ENCODE data around the gene GUF1.

The GUF1 gene

GRCh38 chr4:44740201-44740600 is 62.0 kb downstream of the GUF1 start:
- no peak for DNase-seq
- Histone ChIP-seq H3K27me3 (peaks cover 0 to 5% of the 10 kb centered on the region in 2 donors), H3K9me3 (no peaks in the 10 kb centered on the region), H3K36me3 (no peaks in the 10 kb centered on the region), H3K4me3 (no peak overlapping the region), H3K27ac (no peak overlapping the region), H3K4me1 (no peaks in the 10 kb centered on the region)
- TF ChIP-seq CTCF (IDR thresholded peaks at IDR 0.05) = no peak
- intact Hi-C loops (cut with DNase I; ENCODE audit: low total_unique reads) = no loop called here

Data from tibial artery (tissue), 4 donors.